GM18951 (cell line): ENCODE results near the gene CCL4.

Source experiments
- POLR2A ChIP-seq: IDR thresholded peaks from 4 replicates; pipeline ENCODE4 v1.6.1; 2011; ENCODE audit warnings: mild to moderate bottlenecking; ENCODE audit not compliant: insufficient read length, insufficient read depth; ENCODE audit errors: extremely low read depth
- in situ Hi-C: fragments of 300-500 bp; cut with MboI; formaldehyde crosslinking; loops from one replicate; pipeline ENCODE4 v1.12.0; 2022; ENCODE audit warnings: low sequenced_read_pairs, mixed read lengths, inconsistent platforms; ENCODE audit not compliant: unreplicated experiment

The CCL4 gene

GRCh38 chr17:36131931-36132330 lies 28.3 kb downstream of the CCL4 start:
- in situ Hi-C loops, result no loop called here

GRCh38 chr17:36132421-36132831 lies 28.8 kb downstream of the CCL4 start:
- in situ Hi-C loops, result no loop called here

More at GRCh38 chr17:36131931-36132330, 28.3 kb downstream of the CCL4 start:
- no peak for TF ChIP-seq POLR2A

GRCh38 chr17:36133602-36134236 lies 30.1 kb downstream of the CCL4 start:
- no peak for TF ChIP-seq POLR2A
- in situ Hi-C loops, result no loop called here

More at GRCh38 chr17:36132421-36132831, 28.8 kb downstream of the CCL4 start:
- TF ChIP-seq POLR2A, result no peak

GRCh38 chr17:36135465-36135864 lies 31.8 kb downstream of the CCL4 start:
- in situ Hi-C loops, result no loop called here
- TF ChIP-seq POLR2A, result no peak

- no peak for TF ChIP-seq POLR2A
- in situ Hi-C loops, result no loop called here
Measured at GRCh38 chr17:36136036-36136435, 32.4 kb downstream of the CCL4 start.

- TF ChIP-seq POLR2A, result no peak
- in situ Hi-C loops, result no loop called here
Measured at GRCh38 chr17:36136439-36136838, 32.8 kb downstream of the CCL4 start.

- in situ Hi-C loops, result no loop called here
- no peak for TF ChIP-seq POLR2A
Measured at GRCh38 chr17:36142235-36142634, 38.6 kb downstream of the CCL4 start.

- in situ Hi-C loops, result no loop called here
- TF ChIP-seq POLR2A, result no peak
Measured at GRCh38 chr17:36142806-36143205, 39.2 kb downstream of the CCL4 start.

- no peak for TF ChIP-seq POLR2A
- in situ Hi-C loops, result no loop called here
Measured at GRCh38 chr17:36144014-36144413, 40.4 kb downstream of the CCL4 start.

- in situ Hi-C loops, result loop anchor here (5.0 kb wide), 2 partner anchors 68 to 173 kb away; no protein-coding TSS in a partner anchor
- no peak for TF ChIP-seq POLR2A
Measured at GRCh38 chr17:36144981-36145729, 41.5 kb downstream of the CCL4 start.

- TF ChIP-seq POLR2A, result no peak
- in situ Hi-C loops, result loop anchor here (5.0 kb wide), 2 partner anchors 70 to 175 kb away; no protein-coding TSS in a partner anchor
Measured at GRCh38 chr17:36147601-36148000, 44.0 kb downstream of the CCL4 start.

- no peak for TF ChIP-seq POLR2A
- in situ Hi-C loops, result loop anchor here (5.0 kb wide), 2 partner anchors 71 to 176 kb away; no protein-coding TSS in a partner anchor
Measured at GRCh38 chr17:36148559-36149295, 45.1 kb downstream of the CCL4 start.

GRCh38 chr17:36149296-36149820 lies 45.7 kb downstream of the CCL4 start:
- in situ Hi-C loops, result loop anchor here (5.0 kb wide), 2 partner anchors 72 to 177 kb away; no protein-coding TSS in a partner anchor
- TF ChIP-seq POLR2A, result no peak
